K562 (cell line): ENCODE results near the gene AVPR1B.

ENCODE experiments used
- HDAC6 ChIP-seq: IDR thresholded peaks from 2 replicates; pipeline ENCODE4 v1.6.1; 2012; ENCODE audit warnings: low read depth, mild to moderate bottlenecking, control low read depth, inconsistent platforms, low read length, moderate library complexity
- KLF1 ChIP-seq: fragments of 450-650 bp; IDR thresholded peaks from 2 replicates; pipeline ENCODE4 v1.6.1; 2016; ENCODE audit warnings: missing genetic modification characterization, missing compliant biosample characterization
- MAZ ChIP-seq, 2 experiments: fragments of 450-650 bp in 1 of 2; sonication (generic) in 1 of 2; formaldehyde crosslinking; IDR thresholded peaks in 1 of 2; conservative IDR thresholded peaks in 1 of 2; 2 replicates each; pipeline versions ENCODE4 v1.4.0 to v1.5.0; 2020; ENCODE audit warnings: mild to moderate bottlenecking in 1 of 2, missing genetic modification reagents in 1 of 2
- TCF7L2 ChIP-seq: fragments of 150-350 bp; IDR thresholded peaks from 2 replicates; pipeline ENCODE4 v1.6.1; 2016; ENCODE audit warnings: low read depth, mild to moderate bottlenecking, low read length, moderate library complexity
- ZBED1 ChIP-seq: IDR thresholded peaks from 2 replicates; pipeline ENCODE4 v1.6.1; 2014
- ZSCAN29 ChIP-seq: fragments of 450-650 bp; IDR thresholded peaks from 2 replicates; pipeline ENCODE4 v1.6.1; 2017

- TF ChIP-seq KLF1 (tag): no peak
- TF ChIP-seq TCF7L2: no peak
- TF ChIP-seq ZSCAN29: no peak
- no peak for TF ChIP-seq ZBED1
- TF ChIP-seq MAZ (CRISPR knock-in tag; conservative IDR thresholded peaks at IDR 0.05 in 1 of 2, IDR thresholded peaks at IDR 0.05 in 1 of 2): no peak
- TF ChIP-seq HDAC6: no peak
Observed at GRCh38 chr1:206109718-206110117, 7.5 kb downstream of the AVPR1B start.
